Measurements from ENCODE around the gene CEMIP.

CEMIP gene

GRCh38 chr15:80950291-80951078 lies 171.3 kb downstream of the CEMIP start:
- H4K20me1 ChIP-seq (ENCODE audit: insufficient read depth, low read length, poor library complexity, severe bottlenecking) = no peaks in the 10 kb centered on the region
- TF ChIP-seq EZH2phosphoT487 (IDR thresholded peaks at IDR 0.05; ENCODE audit: borderline replicate concordance) (no peak), CTCF (conservative IDR thresholded peaks at IDR 0.05; ENCODE audit: low read length) (no peak)
- no peak overlapping the region for H3K9ac ChIP-seq (ENCODE audit: low read depth, low read length, poor library complexity, severe bottlenecking)
- H3K27me3 ChIP-seq (ENCODE audit: insufficient read depth, low read length, poor library complexity, severe bottlenecking) = no peaks in the 10 kb centered on the region
- H3K79me2 ChIP-seq (ENCODE audit: insufficient read depth, low read length) = no peaks in the 10 kb centered on the region
- H3K4me2 ChIP-seq (ENCODE audit: low read depth, low read length, poor library complexity, severe bottlenecking) = no peak overlapping the region
- H3K9me2 ChIP-seq (replicated peaks; ENCODE audit: low read depth, low read length) = no peaks in the 10 kb centered on the region
- H3F3A ChIP-seq (ENCODE audit: low read depth) = no peaks in the 10 kb centered on the region
- peaks cover 10% of the 10 kb centered on the region; the same call in 1 of the 2 replicates for H3K36me3 ChIP-seq (ENCODE audit: insufficient read depth, low read length)
- no peaks in the 10 kb centered on the region for H3K9me3 ChIP-seq (ENCODE audit: insufficient read depth, low read depth, low read length)
- no peak overlapping the region for H3K4me3 ChIP-seq (ENCODE audit: low read length, poor library complexity, severe bottlenecking)
- H3K4me1 ChIP-seq (ENCODE audit: insufficient read depth, low read length, poor library complexity, severe bottlenecking) = no peaks in the 10 kb centered on the region
- H2AFZ ChIP-seq (ENCODE audit: low read length) = no peak overlapping the region

- H3K9me3 ChIP-seq (ENCODE audit: insufficient read depth, low read depth, low read length) = no peaks in the 10 kb centered on the region
- H3K79me2 ChIP-seq (ENCODE audit: insufficient read depth, low read length) = no peaks in the 10 kb centered on the region
- no peaks in the 10 kb centered on the region for H3F3A ChIP-seq (ENCODE audit: low read depth)
- H4K20me1 ChIP-seq (ENCODE audit: insufficient read depth, low read length, poor library complexity, severe bottlenecking) = no peaks in the 10 kb centered on the region
- no peak overlapping the region for H3K9ac ChIP-seq (ENCODE audit: low read depth, low read length, poor library complexity, severe bottlenecking)
- no peak overlapping the region for H2AFZ ChIP-seq (ENCODE audit: low read length)
- H3K27me3 ChIP-seq (ENCODE audit: insufficient read depth, low read length, poor library complexity, severe bottlenecking) = no peaks in the 10 kb centered on the region
- no peaks in the 10 kb centered on the region for H3K4me1 ChIP-seq (ENCODE audit: insufficient read depth, low read length, poor library complexity, severe bottlenecking)
- H3K4me2 ChIP-seq (ENCODE audit: low read depth, low read length, poor library complexity, severe bottlenecking) = no peak overlapping the region
- peaks cover 10% of the 10 kb centered on the region; the same call in 1 of the 2 replicates for H3K36me3 ChIP-seq (ENCODE audit: insufficient read depth, low read length)
- H3K9me2 ChIP-seq (replicated peaks; ENCODE audit: low read depth, low read length) = no peaks in the 10 kb centered on the region
- TF ChIP-seq EZH2phosphoT487 (IDR thresholded peaks at IDR 0.05; ENCODE audit: borderline replicate concordance) (no peak), CTCF (conservative IDR thresholded peaks at IDR 0.05; ENCODE audit: low read length) (no peak)
- no peak overlapping the region for H3K4me3 ChIP-seq (ENCODE audit: low read length, poor library complexity, severe bottlenecking)
Measured at GRCh38 chr15:80951941-80952340, 172.8 kb downstream of the CEMIP start.

GRCh38 chr15:80953001-80953952 lies 174.1 kb downstream of the CEMIP start:
- Histone ChIP-seq H3K9me3 (ENCODE audit: insufficient read depth, low read depth, low read length) (no peaks in the 10 kb centered on the region), H4K20me1 (ENCODE audit: insufficient read depth, low read length, poor library complexity, severe bottlenecking) (no peaks in the 10 kb centered on the region), H3K4me2 (ENCODE audit: low read depth, low read length, poor library complexity, severe bottlenecking) (no peak overlapping the region), H3K9ac (ENCODE audit: low read depth, low read length, poor library complexity, severe bottlenecking) (no peak overlapping the region), H3K36me3 (ENCODE audit: insufficient read depth, low read length) (peaks cover 6% of the 10 kb centered on the region; the same call in 1 of the 2 replicates), H3K4me1 (ENCODE audit: insufficient read depth, low read length, poor library complexity, severe bottlenecking) (no peaks in the 10 kb centered on the region), H3K79me2 (ENCODE audit: insufficient read depth, low read length) (no peaks in the 10 kb centered on the region), H3F3A (ENCODE audit: low read depth) (no peaks in the 10 kb centered on the region), H2AFZ (ENCODE audit: low read length) (no peak overlapping the region), H3K27me3 (ENCODE audit: insufficient read depth, low read length, poor library complexity, severe bottlenecking) (no peaks in the 10 kb centered on the region), H3K4me3 (ENCODE audit: low read length, poor library complexity, severe bottlenecking) (no peak overlapping the region), H3K9me2 (replicated peaks; ENCODE audit: low read depth, low read length) (no peaks in the 10 kb centered on the region)
- TF ChIP-seq CTCF (conservative IDR thresholded peaks at IDR 0.05; ENCODE audit: low read length) (no peak), EZH2phosphoT487 (IDR thresholded peaks at IDR 0.05; ENCODE audit: borderline replicate concordance) (no peak)

Data from Loucy (cell line).